G401.6 (cell line): Measurements from ENCODE around the gene ISG20L2.

Source experiments
- FAIRE-seq: peaks from 2 replicates; lab custom pipeline; 2012; peaks lifted over from hg19 to GRCh38; lab: Jason Lieb, UNC

ISG20L2 gene

GRCh38 chr1:156754219-156754618, 25.7 kb upstream of the ISG20L2 start:
- no peak for FAIRE-seq

DNA sequence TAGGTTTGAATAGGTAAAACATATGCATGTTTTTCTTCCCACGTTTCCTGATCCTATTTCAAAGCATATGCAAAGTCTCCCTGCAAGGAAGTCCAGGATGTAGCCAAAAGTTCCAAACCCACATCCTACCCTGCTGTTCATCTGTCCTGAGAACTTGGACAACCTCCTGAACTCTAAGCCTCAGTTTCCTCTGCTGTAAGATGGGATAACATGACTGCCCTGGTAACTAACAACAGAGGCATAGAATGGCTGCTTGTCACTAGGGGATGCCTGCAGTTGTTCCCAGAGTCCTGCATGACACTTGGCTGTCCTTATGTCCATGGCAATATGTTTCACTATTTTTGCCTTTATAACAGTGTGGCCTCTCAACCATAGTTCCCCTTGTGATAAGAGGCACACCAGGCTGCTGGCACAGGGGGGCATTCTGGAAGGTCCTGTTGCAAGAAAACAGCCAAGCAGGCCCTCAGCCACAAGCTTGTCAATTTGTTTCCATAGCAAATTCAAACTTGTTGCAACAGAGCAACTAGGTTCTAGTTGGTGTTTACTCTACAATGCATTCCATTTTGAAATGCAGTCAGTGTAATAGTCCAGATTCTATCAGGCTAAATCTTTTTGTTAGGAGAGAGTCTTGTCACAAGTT, 24.4 kb upstream of the ISG20L2 start:
- FAIRE-seq = no peak

DNA sequence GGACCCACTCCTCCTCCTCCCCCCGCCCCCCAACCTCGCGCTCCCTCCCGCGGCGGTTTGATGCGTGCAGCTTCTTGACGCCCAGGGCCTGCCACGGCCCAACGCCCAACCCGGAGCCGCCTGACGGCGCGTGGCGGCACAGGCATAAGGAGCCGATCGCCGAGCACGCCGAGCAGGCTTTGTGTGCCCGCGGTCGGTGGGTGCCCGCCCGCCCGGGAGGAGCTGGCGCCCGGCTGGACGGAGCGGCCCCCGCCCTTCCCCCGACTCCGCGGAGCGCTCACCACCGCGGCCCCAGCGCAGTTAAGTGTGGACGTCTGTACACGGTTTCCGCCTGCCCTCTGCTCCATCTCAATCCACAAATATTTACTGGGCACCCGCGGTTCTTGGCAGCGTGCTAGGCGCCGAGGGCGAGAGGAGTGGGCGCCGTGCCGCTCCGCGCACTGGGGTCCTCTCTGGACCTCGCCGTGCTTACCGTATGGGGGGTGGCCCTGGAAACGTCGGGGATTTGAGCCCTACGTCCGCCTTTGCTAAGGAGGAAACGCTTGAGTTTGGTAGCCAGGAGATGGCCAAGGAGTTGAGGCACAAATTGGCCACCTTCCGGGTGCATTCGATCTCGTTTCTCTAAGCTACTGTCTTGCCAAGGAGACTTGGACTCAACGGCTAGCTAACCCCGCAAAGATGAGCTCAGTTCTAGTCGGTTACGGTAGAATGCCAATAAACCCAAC, 23.4 kb upstream of the ISG20L2 start:
- no peak for FAIRE-seq

DNA sequence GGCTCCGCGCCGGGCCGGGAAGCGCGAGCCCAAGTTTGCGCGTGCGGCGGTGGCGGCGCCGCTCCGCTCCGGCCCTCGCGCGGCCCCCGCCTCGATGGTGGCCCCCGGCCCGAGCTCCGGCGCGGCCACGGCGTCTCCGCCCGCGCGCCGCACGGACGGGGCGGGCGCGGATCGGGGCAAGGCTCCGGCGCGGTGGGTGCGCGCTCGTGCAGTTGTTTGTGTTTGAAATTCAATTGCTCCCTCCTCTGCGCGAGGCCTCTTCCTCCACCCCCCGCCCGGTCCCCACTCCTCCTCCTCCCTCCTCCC, 22.8 kb upstream of the ISG20L2 start, which contains the start of gene HDGF:
HDGF (minus strand) TSS at position 225 of the 306 bp plus-strand sequence. CDS start 246 bp downstream, outside the sequence.
- no peak for FAIRE-seq

DNA sequence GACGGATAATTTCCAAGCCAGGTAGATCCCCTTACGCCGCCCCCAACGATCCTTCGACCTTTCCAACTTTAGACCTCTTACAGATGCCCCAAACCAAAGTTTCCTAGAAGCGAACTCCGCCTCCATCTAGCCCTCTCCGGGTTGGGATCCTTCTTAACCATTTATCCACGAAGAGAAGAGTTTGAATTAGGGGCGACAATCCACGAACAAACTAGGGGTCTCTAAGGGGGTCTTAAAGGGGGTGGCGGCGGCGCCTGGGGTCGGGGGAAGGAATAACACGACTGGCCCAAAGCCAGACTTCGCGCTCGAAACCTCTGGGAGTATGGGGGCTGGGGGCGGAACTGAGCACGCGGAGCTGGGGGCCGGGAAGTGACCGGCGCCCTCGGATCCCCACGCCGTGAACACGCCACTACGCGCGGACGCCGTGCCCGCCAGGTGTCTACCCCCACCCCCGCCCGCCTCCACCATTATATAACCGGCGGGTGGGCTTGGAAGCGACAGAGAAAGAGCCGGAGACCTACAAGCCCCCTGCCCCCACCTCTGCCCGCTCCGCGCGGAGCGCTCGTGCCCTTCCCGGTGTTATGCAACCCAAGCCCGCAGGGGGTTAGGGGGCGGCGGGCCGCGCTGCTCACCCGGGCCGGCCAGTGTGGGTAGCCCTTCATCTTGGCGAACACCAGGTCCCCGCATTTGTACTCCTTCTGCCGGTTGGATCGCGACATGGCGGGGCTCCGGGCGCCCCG, 22.3 kb upstream of the ISG20L2 start:
- FAIRE-seq = no peak

DNA sequence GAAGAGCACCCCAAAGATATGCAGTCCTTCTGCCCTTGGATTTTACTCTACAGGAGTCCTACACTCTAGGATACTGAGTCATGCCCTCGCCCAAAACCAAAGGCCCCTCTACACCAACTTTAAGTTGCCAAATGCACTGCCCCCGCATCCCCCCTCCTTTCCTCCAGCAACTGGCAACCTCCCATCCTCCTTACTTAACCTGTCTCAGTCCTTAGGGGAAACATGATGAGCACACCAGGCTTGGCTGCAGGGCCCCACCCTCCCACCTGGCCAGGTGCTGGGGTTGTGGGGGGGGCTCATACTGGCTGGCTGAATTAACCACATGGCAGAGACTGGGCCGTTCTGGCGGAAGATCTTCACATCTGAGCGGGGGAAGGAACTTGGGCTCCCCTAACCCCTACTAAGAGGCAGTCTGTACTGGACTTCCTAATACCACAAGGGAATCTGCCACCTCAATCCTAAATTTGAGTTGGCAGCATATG, 21.7 kb upstream of the ISG20L2 start:
- no peak for FAIRE-seq

- FAIRE-seq = no peak
These were observed 21.0 kb upstream of the ISG20L2 start for GRCh38 chr1:156749419-156750118.

DNA sequence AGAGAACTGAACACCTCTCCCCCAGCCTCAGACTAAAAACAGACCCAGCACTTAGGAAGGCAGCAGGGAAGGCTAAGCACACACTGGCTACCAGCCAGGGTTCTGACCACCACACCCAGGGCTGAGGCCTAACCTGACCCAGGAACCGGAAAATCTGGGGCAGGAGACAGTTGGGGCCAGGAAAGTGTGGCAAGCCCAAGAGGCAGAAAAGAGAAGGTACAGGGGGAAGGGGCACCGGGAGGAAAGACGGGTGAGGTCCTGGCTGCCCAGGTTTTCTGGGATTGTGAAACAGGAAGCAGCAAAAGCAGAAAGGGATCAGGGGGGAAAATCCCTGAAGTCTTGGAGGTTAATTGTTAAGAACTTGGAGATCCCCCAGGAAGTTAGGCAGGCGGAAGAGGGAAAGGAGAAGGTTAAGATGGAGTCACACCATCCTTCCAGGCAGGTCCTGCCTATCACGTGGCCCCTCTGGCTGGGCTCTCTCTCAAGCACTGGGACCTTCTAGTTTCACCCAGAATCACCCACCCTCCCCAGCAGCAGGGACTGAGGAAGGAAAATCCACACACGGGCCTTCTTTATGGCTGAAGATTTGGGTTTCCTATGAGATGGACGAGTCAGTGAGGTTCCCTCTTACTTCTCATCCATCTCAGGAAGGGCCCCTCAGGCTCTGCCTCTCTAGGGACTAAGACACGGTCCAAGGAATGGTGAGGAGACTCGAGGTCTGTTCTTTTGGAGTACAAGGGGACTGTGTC, 20.3 kb upstream of the ISG20L2 start:
- FAIRE-seq = peak; percentile 37

DNA sequence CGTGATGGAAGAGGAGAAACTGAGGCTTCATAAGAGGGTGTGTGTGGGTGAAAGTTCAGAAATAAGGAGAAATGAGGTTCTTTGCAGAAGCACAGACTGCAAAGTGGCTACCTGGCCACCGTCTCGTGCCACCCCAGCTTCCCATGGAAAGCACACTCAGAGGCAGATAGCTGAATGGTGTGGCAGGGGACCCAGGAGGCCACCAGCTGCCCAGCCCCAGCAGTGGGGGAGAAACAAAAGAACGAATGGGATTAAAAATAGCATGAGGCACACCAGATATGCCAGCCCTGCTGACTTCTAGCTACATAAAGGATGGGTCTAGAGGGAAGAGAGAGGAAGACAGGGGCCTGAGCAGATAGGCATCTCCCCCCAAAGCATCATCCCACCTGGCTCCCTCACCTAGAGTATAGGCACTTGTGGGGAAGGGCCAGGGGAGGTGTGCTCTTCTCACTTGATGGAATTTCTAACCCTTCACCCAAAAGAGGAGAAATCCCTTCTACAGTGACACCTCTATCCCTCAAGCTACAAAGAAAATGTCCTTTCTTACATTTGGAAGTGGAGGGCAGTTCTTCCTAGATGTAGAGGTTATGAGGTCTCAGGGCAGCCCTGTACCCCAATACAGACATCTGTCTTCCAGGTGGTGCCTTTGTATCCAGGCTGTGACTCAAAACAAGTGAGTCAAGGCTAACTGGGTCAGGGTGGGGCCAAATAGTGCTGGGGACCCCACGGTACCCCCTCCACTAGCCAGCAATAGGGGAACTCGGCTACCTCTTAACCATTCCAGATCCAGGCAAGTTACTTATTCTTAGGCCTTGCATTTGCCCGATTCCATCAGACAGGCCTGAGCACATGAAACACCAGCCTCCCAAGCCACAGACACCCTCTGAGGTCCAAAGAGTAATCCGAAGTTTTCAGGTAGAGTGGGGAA, 19.4 kb upstream of the ISG20L2 start:
- FAIRE-seq = no peak

DNA sequence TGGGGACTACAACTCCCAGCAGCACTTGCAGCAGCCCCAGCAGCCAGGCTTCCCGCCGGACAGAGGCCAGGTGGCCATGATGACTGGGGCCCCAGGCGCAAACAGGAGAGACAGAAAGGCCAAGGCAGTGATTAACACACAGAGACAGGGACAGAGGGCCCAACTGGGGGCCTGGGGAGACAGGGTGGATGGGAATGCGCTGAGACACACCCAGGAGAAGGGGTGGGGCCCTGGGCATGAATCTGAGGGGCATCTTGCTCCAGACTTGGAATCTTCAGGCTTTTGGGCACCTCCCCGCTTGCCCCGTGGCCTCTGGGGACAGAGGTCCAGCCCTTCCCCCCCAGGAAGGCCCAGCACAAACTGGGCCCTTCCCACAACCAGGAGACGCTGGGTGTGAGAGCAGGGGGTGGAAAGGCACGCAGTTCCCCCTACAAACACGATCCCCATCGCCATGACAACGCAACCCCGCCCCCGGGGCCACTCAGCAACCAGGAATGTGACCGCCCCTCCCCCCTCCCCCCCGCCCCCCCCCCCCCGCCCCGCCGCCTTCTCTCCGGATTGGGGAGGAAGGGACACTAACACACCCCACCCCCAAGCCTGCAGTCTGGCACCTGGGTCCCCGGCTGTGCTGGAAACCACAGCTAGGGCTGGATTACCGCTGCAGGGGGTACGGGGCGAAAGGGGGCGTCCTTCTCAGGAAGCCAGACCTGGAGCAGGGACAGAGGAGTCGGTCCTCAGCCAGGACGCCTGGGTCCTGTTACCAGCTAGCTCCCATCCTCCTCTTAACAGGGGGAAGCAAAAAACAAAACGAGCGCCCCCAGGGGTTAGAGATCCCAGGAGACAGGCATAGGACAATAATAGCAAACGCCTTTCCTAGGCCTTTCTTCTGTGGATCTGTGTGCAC, 18.4 kb upstream of the ISG20L2 start:
- FAIRE-seq = no peak

DNA sequence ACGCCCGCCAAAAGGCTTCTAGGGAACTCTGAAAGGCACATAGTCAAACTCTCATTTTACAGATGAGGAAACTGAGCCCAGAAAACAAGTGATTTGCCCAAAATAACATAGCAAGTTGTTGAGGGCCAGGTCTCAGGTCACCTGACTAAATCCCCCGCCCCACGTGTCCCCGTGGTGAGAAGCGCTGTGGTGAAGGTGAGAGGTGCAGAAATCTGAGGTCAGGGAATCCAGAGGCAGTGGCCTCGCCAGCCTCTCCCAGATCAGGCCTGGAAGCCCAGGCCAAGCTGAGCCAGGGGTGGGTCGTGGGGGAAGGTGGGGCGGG, 17.8 kb upstream of the ISG20L2 start:
- FAIRE-seq = no peak

DNA sequence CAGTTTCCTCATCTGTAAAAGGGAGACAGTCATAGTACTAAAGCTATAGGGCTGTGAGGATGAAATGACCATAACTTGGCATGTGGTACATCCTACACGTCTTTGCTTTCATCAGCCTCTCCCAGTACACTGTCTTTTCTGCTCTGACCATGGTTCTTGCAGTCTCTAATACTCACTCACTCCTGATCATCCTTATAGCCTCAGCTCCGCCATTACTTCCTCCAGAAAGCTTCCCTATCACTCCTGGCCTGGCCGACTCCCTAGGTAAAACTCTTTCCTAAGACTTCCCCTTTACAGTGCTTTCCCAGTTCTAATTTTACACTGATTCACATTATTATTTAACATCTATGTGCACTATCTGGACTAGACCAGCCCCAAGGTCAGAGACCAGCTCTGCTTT, 17.3 kb upstream of the ISG20L2 start:
- FAIRE-seq = no peak

- no peak for FAIRE-seq
These were observed 16.3 kb upstream of the ISG20L2 start for GRCh38 chr1:156744786-156745419.

DNA sequence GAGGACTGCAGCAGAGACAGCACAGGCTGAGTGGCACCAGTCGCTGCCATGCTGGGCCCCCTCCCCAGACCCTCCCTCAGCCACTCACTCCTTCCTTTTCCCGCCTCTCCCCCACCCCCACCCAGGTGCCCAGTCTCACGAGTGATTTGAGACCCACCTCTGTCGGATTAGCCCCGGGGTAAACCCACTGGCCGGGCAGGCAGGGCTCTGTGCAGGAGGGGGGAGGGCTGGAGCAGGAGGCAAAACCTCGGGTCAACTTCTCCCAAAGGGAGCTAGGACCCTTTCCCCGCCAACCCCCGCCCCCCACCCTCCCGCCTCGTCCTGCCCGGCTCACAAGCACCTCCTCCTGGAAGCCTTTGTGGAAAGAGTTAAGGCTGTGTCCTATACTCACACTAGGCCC, 15.8 kb upstream of the ISG20L2 start:
- FAIRE-seq = no peak

GRCh38 chr1:156743367-156744302, 15.1 kb upstream of the ISG20L2 start:
- FAIRE-seq = no peak

GRCh38 chr1:156742801-156743200, 14.2 kb upstream of the ISG20L2 start:
- FAIRE-seq = no peak

DNA sequence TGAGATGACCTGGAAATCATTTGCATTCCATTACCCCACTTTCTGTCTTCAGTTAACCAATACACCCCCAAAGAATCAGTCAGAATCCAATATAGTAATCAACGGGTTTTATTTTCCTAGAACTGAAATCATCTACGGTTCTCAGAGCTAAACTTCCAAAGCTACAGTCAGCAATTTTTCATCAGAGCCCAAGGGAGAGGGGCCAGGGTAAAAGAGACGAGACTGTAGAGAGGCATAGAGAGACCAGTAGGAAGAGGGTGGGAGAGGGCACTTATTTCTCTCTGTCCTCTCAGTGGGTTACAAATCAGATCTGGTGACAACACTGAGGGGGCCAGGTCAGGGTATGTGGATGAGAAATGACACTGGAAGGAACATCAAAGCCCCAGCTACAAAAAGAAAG, 13.5 kb upstream of the ISG20L2 start:
- no peak for FAIRE-seq

DNA sequence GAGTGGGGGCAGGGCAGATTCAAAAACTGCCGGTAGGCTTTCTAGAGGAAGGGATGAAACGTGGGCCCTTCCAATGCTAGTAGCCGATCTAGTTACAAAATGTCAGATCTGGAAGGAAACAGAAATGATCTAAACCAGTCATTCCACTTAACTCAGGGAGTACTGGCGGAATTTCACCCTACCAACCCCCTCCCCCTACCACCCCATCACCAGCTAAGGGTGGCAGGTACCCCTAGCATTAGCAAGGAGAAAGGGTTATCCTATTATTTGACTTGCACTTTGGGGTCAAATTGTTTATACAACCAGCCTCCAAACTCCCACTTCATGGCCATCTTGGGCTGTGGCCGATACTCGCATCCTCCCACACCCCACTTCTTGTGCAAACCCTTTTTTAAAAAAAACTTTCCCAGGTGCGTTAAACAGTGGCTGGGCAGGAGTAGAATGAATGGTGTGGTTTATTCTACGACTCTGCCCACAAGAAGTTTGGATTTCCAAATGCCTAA, 13.0 kb upstream of the ISG20L2 start:
- FAIRE-seq = no peak
